HG02623 (cell line): ENCODE measurements around the gene ABCA13.

Source experiments
- ATAC-seq: cut with Tn5 transposase; IDR thresholded peaks from one replicate; pipeline ENCODE4 v1.9.1; 2021; ENCODE audit warnings: moderate library complexity; ENCODE audit not compliant: unreplicated experiment

Gene ABCA13

DNA sequence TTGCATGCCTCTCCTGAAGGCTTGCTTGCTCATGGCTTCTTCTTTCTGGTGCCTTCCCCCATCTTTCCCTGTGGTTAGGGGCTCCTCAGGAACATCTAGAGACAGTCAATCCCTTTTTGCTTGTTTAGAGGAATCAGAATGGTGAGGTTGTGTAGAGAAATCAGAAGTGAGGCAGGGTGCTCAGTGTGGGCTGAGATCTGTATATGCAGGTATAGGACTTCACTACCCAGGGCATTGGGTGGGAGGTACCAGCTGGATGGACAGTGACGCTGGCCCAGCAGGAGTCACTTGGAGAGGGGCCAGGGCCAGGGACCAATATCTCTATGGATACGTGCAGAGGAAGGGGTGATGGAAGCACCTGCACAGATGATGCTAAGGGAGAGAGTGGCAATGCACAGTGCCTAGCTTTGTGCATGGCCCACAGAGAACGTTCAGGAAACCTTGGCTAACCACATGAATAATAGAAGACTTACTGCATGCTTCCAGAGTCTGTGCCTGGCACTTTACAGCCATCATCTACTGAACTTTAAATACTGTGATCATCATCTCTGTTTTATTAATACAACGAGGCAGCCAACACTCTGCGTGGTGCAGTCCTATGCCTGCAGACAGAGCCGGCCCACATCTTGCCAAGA lies 255.2 kb downstream of the ABCA13 start:
- no peak for ATAC-seq

DNA sequence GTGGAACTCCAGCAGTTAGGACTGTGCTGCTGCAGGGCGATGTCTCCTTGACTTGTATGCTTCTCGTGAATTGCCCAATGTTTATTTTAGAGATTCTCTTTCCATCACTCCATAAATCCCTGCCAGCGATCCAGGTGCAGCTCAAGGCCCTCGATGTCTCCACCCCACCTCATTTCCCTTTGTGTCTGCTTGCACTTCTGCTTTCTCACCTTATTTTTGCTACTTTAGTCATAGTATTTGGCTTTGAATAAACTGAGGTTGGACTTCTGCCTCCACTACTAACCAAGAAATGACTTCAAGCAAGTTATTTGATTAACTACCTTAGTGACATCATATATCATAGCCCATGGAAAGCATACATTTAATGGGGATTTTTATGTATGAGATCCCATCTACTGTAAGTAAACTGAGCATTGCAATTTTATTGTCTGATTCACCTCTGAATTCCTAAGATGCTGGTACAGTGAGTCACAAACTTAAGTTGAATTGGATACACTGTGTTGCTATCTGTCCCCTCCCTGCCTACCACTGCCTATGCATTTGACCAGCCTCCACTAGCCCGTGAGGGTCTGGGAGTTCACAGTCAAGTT lies 255.8 kb downstream of the ABCA13 start:
- no peak for ATAC-seq

DNA sequence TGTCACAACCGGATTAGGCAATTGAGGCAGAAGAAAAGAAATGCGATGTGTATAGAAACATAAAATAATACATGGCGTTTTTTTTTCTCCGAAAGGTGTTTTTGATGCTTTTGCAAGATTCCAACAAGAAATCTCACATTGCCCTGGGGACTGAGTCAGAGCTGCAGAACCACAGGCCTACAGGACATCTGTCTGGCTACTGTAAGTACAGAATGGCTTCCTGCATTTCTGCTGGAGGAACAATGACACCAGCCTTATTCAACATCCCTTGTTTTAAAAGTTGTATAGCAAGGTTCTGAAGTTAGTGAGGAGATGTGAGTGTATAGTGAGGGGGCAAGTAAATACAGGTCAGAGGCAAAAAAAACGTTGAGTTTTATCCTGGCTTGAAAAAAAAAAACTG lies 256.4 kb downstream of the ABCA13 start:
- ATAC-seq = no peak

DNA sequence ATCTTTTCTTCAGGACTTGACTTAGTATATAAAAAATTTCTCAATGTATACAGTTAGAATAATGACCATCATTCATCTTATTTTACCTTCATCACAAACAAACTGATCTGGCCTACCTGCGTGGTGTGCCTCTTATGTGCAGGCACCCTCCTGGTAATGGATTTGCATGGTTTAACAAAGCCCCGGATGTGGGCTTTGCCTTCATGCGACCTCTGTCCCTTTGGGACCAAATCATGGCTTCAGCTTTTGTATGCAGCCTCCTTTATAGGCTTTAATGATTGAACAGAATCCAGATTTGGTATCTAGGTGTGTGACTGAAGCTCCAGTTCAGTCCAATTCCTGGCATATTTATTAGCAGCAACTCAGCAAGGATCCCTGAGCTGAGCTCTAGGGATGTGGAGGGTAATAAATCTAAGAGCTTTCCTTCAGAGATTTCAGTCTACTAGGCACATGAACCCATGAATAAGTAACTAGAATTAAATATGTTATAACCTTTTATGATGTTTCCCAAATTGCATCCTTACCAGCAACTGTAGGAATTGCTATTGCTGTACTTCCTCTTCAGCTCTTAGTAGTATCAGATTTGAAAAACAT lies 256.9 kb downstream of the ABCA13 start:
- ATAC-seq = no peak

DNA sequence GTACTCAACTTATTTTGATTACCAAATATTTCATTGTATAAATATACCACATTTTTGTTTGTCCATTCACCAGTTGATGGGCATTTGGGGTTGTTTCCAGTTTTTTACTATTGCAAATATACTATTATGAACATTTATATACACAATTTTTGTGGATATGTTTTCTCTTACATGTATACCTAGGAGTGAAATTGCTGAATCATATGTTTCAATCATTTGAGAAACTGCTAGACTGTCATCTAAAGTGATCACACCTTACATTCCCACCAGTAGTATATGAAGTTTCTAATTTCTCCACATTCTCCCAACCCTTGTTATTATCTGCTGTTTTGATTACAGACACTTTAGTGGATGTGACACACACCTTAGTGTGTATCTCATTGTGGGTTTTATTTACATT lies 257.9 kb downstream of the ABCA13 start:
- ATAC-seq = no peak

DNA sequence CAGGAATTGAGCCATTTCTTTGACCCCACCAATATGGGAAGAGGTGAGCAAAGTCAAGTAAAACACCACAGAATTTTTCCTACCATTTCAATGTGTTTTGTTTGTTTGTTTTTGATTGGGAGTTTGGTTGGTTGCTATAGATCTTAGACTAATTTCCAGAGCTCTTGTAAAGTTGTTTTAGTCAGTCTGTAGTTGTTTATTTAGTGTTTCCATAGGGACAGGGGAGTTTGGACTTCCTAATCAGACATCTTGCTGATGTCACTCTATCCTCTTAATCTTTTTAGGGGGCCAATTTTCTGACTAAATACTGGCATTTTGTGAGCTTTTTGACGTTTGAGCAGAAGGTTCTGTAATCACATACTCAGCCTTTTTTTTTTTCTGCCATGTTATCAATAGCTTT lies 266.9 kb downstream of the ABCA13 start:
- ATAC-seq = no peak

DNA sequence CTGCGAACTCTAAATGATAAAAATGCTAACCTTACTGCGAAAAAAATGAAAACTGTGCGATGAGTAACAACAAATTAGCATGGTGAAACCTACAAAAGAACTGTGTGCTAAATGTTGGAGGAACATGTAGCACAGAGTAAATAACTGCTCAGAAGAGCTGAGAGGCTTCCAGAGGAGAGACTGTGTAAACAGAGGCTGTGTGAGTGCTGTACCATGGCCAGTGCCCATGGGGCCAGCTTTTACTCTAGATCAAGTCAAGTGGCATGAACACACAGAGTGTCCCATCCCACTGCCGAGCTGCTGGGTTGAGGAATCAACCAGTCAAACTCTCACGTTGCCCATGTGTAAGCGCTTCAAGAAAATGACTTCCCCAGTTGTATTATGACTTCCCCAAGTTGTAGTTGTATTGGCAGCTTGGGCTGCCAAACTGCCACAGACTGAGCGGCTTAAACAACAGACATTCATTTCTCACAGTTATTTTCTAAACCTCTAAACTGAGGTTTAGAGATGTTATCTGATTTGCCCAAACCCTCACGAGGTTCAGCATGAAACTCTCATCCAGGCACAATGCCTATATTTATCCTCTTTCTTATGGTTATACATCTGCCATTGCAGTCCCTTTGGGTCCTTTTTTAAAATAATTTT lies 270.7 kb downstream of the ABCA13 start:
- ATAC-seq = no peak

DNA sequence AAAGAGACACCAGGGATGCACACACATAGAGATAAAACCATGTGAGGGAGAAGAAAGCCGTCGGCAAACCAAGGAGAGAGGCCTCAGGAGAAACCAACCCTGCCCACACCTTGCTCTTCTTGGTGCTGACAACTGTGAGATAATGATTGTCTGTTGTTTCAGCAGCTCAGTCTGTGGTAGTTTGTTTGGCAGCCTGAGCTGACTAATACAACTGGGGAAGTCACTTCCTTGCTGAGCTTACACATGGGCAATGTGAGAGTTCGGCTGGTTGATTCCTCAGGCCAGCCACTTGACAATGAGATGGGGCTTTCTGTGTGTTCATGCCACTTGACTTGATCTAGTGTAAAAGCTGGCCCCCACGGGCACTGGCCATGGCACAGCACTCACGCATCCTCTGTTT lies 271.8 kb downstream of the ABCA13 start:
- no peak for ATAC-seq

DNA sequence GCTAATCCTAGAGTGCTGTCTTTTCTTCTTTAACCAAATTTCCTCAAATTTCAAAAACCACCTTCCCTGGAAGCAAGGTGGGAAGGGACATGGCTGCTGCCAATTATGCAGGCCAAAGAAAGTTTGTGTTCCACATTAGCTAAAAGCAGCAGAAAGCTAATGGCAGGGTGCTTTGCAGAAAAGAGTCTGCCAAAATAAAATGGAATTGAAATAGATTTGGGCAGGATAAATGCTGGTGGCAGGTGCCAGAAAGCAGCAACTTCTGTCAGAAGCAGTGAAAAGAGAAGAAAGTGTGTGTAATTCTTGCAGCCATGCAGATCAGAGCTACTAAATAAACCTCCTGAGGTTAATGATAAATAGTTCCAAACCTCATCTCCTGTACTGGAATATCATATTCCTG lies 275.5 kb downstream of the ABCA13 start:
- no peak for ATAC-seq

DNA sequence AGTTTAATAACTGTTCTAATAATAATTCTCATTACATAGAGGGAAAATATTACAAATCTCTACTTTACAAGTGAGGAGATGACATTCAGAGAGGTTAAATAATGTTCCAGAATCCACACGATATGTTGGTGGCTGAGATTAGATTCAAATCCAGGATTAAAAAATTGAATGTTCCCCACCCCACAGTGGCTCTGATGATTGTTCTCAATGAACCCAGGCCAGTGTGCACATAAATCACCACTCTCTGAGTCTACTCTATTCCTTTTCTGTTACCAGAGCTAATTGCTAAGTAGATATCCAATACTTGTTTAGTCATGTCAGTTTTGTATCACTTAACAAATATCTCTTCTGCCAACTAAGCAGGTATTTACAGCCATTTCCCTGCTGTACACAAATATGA lies 281.0 kb downstream of the ABCA13 start:
- ATAC-seq = no peak

DNA sequence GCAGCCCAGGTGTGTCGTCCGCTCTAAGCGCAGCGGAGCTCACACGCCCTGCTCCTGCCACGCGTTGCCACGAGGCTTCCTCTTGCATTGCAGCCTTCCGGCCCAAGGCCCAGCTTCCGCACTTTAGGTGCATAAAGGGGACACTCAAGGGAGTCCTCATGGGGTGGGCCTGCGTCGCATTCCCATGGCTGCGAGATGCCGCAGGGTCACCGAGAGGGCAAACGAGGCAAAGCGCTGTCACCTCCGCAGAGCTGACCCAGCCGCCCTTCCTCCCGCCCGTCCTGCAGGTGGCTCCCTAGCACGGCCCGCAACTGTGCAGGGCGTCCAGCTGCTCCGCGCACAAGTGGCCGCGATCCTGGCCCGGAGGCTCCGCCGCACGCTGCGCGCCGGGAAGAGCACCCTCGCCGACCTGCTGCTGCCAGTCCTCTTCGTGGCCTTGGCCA lies 283.5 kb downstream of the ABCA13 start:
- ATAC-seq = no peak

DNA sequence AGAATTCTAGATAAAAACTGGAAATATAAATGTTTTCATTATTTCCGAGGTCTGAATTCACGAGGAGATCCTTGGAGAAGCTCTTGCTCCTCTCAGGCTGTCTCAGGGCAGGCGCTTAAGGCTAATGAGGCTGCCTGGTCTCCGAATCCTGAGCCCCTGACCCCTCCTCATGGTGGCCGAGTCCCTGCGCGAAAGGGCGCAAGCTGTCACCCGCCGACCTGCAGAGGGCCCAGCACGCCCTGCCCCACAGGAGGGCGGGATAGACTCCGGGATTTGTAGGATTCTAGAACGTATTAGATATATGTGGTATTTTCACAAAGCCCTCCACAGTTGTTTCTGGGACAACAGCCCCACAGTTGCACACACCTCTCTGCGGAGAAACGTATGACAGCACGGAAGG lies 284.1 kb downstream of the ABCA13 start:
- no peak for ATAC-seq

DNA sequence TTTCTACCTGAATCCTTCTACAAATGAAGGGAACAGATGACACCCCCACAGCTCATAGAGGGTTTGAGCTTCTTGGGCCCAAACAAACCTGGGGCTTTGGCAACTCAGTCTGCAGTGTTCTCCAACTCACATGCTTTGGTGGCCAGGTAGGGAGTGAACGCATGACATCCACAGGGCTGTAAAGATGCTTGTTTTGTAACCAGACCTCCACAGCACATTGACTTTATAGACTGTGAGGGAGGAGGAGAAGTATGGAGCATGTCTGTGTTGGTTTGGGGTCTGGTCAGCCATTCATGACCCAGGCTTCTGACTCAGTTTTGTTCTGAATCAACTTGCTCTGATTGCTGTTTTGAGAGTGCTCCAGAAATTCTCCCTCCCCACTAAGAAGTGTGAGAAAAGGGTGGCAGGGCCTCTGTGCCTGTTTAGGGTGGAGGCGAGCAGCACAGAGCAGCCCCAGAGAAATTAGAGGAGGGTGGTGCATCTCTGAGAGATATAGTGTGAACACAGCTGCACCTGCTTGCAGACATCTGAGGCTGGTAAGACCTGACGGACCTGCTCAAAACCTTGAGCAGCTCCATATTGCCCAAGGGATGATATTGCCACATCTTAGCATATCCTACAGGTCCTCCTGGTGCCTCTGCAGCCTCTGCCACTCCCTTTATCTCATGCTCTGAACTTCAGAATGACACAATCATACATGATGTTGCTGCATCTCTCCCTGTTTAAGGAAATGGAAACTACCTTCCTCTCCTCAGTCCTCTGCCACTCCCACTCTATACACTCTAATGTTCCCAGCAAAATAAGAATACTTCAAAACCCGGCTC lies 287.7 kb downstream of the ABCA13 start:
- no peak for ATAC-seq

DNA sequence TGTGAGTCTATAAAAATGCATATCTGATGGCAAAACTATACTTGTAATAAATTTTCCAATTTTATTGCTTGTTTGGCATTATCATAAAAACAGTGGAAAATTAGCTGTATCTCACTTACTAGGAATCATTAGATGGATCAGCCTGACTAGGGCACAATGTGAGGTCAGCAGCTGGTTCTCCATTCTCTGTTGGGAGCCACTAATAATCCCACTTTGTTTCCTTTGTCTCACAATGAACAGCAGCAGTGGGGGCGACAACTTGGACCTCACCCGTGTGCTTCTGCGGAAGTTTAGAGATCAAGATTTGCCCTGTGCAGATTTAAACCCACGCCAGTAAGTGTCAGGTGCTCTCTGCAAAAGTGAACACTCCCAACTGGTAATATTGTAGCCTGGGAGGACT lies 295.5 kb downstream of the ABCA13 start:
- no peak for ATAC-seq

DNA sequence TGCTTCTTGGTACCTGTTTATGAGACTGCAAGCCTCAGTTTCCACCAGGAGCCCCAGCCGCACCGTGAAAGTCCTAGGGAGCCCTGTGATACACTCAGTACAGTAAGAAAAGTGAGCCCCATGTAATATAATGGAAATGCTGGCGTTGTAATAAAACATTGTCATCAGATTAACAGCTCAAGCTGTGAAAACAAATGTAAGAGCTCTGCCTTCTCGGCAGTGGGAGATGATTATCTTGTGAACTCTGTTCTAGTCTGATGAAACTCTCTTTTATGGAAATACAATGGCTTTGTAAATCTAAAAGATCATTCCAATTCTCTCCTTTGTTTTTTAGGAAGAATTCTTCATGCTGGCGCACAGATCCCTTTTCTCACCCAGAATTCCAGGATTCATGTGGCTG lies 299.9 kb downstream of the ABCA13 start:
- no peak for ATAC-seq

DNA sequence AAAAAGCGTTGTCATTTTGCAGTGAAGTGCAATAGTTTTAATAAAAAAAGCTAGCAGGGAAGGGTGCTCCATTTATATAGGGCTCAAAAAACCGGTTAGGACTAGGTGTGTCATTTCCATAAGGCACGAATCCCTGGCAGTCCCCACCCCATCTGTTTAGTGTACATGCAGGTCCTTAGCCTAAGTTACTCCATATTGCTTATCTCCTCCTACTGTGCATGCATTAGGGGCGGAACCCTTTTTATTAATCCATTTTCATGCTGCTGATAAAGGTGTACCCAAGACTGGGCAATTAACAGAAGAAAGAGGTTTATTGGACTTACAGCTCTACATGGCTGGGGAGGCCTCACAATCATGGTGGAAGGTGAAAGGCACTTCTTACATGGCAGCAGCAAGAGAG lies 301.4 kb downstream of the ABCA13 start:
- no peak for ATAC-seq

DNA sequence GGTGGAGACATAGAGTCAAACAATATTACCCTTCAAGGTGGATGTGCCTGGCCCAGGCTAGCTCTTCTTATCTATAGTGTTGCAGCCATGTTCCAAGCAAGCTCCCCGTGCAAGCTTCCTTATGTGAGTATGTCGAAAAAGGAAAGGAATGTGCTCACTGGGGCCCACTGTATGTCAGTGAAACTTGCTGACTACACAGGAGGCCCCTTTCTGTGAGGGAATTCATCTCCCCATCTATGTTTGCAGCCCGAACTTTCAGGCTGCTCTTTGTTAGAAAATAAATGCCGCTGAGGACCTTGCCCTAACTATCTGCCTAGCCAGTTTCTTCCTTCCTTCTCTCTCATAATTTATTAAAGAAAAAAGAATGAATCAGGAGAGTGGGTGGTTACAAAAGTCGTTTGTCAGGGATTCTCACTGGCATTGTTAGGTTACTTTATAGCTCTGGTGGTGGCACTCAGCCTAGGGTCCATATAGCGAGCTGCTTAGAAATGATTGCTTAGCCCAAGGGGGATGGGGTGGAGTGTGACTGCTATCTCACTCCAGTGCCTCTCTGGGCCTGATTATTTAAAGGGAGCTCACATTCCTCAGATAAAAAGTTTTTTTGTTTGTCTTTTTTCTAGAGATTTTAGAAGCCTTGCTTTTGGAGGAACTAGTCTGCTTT lies 302.1 kb downstream of the ABCA13 start:
- ATAC-seq = no peak

DNA sequence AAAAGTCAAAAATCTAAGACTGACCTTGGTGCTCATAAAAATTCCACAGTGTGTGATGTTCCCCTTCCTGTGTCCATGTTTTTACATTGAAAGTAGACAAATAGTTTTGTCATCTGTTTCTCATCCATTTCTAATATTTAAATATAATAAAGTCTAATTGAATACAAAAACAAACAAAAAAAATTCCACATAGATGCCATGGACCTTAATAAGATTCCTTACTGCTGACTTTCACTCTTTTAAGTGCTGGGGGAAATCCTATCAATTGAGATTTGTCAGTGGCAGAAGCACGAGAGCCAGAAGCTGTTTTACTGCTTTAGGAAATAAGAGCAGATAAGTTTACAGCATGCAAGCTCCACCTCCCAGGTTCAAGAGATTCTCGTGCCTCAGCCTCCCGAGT lies 310.0 kb downstream of the ABCA13 start:
- ATAC-seq = no peak

DNA sequence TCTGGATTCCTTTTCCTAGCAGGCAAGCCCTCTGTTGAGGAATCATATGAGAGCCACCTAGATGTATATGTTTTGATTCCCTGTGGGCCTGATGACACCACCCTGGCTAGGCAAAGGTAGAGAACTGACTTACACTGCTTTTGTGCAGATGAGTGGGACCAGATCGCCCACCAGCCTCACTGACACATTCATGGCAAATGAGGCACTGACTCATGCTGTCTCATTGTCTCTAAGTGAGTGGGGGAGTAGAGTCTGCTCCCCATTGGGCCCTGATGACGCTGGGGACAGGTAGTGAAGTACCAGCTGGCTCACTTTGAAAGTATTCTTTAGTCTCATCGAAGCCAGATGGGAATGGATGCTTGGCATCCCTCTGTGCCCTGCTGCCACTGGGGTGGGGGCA lies 326.3 kb downstream of the ABCA13 start:
- ATAC-seq = no peak

DNA sequence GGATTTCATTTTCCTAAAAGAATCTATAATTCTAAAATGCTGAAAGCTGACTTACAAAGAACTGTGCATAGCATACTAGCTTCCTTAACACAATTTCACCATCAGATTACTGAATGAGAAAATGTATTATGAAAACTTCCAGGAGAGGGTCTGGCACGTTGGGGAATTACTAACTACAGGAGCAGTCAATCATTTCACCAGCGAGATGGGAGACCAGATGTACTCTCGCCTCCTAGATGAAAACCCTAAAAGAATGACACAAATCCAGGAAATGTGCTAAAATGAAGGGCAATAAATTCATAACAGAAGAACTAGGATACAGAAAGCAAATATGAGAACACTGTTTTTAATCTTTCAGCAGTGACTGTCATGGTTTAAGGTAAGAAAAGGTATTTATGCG lies 330.8 kb downstream of the ABCA13 start:
- no peak for ATAC-seq

DNA sequence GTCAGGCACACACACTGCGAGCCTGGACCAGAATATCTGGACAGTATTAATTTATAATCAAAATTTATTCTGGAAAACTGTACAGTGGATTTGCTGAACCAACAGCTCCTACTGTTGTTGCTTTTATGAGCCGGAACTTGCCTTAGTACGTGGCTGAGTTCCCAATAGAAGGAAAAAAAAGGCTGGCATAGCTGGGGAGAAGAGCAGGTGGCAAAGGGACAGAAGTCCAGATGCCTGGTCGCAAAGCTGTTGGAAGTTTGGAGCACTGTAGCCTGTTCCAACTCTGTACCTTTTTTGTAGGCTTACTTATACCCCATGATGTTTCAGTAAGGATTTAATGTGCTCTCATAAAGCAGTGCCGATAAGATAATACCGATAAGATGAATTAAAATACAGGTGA lies 333.8 kb downstream of the ABCA13 start:
- no peak for ATAC-seq
